GM21737 (cell line): Measurements from ENCODE around the gene ROM1.
A peak's percentile ranks its signal among the peaks of the same experiment; 100 is the strongest.
"Not testable (repeated sequence)": the region's sequence is repeated elsewhere in the genome, so short reads cannot be mapped to it uniquely, and the experiment has no call there.

Experiments
- ATAC-seq: cut with Tn5 transposase; IDR thresholded peaks from one replicate; pipeline ENCODE4 v1.9.1; 2021; ENCODE audit warnings: mild to moderate bottlenecking, moderate library complexity; ENCODE audit not compliant: unreplicated experiment

ROM1 gene

DNA sequence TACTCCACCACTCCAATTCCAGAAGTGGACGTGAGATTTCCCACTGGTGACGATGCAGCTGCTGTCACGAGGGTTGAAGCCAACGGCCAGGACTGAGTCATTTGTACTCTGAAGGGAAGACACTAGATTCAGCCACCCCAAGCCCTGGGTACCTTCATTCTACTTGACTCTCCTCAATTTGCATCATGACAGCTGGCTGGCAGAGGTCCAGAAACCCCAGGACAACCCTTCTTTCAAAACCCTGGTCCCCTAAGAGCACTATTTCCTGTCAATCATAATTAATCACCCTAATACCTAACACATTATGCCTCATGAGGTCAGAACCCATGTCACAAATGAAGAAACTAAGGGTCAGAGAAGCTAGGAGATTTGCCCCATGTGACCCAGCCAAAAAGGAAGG, 5.3 kb upstream of the ROM1 start:
- ATAC-seq: no peak

DNA sequence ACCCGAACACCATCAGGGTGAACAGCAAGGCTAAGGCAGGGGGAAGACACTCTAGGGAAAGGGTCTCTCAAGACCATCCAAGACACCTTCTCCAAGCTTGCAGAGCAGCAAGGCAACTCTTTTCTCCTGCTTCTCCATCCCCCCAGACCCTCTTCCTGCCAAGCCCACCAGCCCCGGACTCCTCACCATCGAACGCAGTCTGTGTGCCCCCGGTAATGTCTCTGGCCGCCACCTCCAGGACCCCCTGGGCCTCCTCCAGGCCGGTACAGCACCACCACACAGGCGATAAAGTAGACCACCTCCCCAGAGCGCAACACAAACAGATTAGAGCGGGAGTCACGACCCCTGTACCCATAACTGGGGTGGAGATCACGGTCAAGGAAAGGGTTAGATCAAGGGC, 4.3 kb upstream of the ROM1 start:
- no peak for ATAC-seq

DNA sequence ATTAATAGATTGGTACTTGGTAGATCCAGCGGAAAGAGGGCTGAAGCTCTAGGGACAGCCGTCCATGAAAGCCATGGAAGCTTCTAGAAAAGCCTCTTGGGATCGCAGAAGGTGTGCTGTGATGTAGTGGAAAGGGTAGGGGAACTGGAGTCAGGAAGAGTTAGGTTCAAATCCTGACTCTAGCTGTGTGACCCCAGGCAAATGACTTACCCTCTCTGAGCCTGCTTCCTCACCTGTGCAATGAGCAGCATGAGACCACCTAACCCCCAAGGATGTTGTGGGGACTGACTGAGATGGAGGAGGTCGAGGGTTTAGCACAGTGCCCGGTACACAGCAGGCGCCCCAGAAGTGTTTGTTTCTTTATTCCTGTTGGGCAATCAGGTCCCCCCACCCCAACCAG, 2.7 kb upstream of the ROM1 start:
- ATAC-seq: no peak

DNA sequence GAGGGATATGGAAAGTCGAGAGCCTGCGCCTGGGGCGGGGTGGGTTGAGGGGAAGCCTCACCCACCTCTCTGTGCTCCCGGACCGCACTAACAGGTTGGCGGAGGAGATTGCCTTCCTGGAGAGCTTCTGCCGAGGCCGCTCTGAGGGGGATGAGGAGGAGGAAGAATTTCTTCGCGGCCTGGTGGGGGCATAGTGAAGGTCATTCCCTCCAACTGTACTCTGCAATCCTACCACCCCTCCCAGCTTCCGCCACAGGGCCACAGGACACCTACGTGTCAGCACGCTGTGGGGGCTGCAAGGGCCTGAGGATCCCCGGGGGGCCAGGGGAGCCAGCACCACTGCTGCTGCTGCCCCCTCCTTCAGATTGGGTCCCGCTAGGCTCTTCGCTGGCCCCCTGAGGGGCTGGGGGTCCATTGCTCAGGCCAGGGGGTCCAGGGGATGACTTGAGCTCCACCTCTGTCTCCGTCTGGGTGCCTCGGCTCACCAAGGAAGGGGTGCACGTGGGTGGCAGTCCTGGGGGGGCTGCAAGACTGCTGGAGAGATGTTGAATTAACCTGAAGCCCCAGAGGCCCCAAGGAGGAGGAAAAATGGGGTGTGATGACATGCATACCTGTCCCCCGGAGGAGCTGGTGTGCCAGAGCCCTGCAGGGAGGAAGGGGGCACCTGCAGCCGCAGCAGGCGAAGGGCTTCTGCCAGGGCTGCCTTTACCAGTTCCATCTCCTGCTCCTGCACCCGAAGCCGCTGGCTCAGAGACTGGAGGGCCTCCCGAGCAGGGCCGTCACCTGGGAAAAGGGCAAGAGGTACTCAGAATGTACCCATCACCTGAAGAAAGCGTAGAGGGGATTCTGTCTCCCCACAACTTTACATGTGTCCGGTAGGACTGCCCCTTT, 2.0 kb upstream of the ROM1 start:
- no peak for ATAC-seq

DNA sequence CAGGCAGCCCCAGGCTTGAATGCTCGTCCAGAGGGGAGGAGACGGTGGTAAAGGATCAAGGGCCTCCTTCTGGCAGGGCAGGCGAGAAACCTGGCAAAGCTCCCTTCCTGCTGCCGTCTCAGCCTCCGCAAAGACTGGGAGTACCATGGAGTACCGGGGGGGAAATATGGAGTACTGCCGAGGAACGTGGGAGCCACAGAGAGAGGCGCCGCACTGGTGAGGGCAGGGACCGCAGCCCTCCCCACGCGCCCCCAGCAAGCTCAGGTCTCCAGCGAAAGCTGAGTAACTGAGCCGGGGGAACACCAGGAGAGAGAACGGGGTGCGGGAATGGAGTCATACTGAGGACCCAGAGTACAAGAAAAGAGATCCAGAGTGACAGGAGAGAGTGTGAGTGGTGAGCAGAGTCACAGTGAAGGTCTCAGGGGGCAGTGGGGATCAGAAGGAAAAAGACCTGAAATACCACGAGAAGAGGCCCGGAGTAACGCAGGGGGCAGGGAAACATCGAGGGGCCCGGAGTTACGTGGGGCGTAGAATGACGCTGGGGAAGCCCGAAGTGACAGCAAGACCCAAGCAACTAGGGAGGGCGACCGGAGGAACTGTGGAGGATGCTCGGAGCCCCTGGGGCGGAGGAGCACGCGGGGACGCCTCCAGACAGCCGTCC, 1.2 kb upstream of the ROM1 start:
- peak; percentile 18 for ATAC-seq

DNA sequence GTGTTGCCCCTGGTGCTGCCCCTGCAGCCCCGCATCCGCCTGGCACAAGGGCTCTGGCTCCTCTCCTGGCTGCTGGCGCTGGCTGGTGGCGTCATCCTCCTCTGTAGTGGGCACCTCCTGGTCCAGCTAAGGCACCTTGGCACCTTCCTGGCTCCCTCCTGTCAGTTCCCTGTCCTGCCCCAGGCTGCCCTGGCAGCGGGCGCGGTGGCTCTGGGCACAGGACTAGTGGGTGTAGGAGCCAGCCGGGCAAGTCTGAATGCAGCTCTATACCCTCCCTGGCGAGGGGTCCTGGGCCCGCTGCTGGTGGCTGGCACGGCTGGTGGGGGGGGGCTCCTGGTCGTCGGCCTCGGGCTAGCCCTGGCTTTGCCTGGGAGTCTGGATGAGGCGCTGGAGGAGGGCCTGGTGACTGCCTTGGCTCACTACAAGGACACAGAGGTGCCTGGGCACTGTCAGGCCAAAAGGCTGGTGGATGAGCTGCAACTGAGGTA, 278 bp downstream of the ROM1 start:
- ATAC-seq: no peak

DNA sequence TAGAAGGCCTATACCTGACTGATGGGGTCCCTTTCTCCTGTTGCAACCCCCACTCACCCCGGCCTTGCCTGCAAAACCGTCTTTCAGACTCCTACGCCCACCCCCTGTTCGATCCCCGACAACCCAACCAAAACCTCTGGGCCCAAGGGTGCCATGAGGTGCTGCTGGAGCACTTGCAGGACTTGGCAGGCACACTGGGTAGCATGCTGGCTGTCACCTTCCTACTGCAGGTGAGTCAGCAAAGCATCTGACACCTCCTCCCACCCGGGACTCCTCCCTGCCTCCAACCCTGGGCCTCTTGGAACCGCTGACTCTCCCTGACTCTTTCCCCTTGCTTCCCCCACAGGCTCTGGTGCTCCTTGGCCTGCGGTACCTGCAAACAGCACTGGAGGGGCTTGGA, 1.2 kb downstream of the ROM1 start:
- ATAC-seq: no peak

DNA sequence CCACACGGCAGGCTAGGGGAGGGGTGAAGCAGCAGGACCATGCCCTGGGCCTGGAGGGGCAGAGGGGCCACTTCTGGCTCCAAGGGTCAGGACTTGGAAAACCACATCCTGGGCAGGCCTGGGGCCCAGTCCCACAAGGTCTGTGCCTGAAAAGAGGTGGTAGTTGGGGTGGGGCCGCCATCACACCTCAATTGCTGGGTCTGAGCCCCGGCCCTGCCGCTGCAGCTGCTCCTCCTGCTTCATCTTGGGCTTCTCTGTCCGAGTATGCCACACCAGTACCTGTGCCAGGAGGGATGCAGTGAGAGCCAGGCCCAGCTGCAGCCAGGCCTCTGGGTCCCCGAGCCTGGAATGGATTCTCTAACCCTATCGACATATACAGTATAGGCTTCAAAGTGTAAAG, 2.5 kb downstream of the ROM1 start:
- no peak for ATAC-seq

DNA sequence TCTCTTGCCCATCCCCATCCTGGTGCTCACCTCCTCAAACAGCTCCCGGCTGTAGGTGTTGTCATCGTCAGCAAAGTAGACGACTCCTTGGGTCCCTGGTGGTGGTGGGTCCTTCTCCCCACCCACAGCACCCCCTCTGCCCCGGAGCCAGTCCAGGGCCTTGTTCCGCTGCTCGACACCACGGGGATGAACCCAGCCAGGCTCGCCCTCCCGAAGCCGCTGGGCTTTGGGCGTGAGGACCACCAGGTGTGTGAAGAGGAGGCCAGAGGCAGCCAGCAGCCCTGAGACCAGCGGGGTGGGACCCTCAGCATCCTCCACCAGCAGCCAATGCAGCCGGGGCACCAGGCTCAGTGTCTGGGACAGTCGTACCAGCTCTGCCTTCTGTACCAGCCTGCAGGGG, 3.9 kb downstream of the ROM1 start:
- ATAC-seq: not testable (repeated sequence)

DNA sequence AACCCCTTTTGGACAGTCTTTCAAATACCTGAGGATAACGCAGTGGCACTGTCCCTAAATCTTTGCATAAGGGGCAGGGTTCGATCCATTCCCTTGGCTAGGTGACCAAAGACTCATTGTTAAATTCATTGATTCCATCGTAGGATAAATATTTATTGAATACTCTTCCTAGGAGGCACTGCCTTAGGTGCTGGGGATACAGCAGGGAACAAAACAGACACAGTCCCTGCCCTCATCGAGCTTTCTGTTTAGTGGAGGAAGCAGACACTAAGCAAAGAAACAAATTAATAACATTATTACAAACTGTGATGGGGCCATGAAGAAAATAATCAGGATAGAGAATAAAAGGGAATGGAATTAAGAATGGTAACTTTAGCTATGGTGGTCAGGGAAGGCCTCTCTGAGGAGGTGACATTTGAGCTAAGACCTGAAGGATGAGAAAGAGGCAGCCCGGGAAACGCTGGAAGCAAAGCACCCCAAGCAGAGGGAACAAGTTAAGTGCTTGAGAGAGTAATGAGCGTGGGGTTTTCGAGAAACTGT, 8.0 kb downstream of the ROM1 start:
- ATAC-seq: no peak

DNA sequence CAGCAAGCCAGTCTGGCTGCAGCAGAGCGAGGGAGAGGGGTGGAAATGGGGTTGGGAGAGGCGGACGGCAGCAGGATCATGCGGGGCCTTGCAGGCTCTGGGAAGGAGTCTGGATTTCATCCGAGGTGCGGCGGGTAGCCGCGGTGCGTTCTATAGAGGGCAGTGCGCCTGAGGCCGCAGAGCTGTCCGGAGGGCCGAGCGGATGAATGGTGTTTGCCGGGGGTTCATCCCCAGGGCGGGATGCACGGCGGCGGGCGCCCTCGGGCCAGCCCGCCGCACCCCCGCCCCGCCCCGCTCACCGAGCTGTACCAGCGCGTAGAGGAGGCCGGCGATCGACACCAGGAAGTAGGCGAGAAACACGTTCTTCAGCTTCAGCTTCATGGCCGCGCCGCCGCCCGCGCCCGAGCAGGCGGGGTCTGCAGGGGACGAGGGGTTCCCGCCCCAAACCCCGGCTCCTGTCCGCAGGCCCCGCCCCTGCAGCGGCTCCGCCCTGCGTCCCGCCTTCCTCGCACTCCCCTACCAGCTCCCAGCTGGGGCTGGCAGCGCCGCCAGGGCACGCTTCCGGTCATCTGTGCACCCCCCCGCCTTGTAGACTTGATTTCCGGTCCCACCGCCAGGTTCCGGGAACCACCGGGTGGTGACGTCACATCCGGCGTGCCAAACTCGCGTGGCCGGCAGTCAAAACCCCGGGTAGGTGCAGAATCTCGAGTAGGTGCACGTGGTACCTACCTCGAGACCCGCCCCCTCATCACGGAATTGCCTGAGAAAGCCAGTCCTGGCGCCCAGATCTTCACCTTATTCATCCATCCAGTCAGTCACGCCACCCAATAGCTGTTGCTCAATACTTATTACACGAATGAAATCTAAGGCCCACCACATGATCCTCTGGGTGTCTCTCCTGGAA, 8.8 kb downstream of the ROM1 start, which contains the start of gene B3GAT3:
TSS of gene B3GAT3 (minus strand) at position 420 of the 904 bp plus-strand sequence. CDS start at position 381, 39 bp downstream.
- ATAC-seq: peak; percentile 91

DNA sequence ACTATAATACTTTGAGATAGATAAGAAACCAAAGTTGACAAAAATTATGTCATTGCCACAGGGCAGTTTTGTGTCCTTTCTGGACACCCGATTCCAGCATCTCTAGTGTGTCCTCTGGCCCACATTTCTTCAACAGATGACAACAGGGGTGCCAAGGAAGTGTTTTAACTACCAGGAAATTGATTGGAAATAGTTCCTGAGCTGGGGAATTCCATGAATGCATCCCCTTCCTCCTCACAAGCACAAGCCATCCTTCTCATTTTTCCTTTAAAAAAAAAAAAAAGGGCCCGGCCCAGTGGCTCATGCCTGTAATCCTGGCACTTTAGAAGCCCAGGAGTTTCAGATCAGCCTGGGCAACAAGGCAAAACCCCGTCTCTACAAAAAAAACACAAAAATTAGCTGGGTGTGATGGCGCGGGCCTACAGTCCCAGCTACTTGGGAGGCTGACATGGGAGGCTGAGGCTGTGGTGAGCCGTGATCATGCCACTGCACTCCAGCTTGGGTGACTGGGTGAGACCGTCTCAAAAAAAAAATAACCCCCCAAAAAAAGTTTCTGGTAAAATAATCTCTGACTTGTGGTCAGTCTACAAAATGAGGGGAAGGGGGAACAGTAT, 9.5 kb downstream of the ROM1 start:
- ATAC-seq: no peak

DNA sequence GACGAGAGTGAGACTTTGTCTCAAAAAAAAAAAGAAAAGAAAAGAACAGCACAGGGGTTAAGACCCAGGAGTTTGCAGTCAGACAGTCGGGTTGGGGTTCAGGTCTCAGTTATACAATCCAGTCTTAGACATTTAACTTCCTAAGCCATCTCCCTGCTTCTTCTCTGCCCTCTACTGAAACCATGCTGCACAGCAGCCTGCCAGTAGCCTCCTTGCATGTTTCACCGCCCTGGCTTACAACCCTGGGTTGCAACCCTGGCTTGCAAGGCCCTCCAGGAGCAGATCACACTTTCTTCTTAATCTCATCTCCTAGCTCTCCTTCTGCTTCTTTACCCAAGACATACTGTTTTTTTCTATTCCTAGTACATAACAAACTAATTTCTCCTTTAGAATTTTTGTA, 14.7 kb downstream of the ROM1 start:
- no peak for ATAC-seq

DNA sequence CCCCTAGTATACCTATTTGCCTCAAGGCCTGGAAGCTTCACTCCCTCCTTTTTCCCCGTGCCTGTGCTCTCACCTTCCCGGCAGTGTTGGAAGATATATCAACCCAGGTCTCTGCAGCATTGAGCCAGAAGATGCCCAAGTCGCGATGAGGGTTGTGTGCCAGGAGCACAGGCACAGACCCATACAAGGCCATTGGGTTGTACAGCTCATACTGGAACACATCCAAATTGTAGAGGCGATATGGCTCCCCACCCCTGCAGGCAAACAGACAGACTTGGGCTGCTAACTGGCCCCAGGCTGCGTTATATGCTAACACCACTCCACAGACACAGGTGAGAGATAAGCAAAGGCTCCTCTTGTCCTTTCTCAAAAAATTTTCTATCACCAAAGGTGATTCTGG, 19.4 kb downstream of the ROM1 start:
- no peak for ATAC-seq

DNA sequence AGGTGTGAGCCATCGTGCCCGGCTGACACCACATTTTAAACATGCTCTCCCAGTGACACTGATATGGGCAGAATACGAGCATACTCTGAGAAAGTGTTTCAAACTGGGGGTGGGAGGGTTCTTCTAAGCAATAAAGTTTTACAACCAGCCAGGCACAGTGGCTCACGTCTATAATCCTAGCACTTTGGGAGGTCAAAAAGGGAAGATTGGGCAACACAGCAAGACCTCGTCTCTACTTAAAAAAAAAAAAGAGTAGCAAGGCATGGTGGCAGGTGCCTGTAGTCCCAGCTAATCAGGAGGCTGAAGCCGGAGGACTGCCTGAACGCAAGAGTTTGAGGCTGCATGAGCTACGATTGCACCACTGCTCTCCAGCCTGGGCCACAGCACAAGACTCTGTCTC, 31.2 kb downstream of the ROM1 start:
- no peak for ATAC-seq

DNA sequence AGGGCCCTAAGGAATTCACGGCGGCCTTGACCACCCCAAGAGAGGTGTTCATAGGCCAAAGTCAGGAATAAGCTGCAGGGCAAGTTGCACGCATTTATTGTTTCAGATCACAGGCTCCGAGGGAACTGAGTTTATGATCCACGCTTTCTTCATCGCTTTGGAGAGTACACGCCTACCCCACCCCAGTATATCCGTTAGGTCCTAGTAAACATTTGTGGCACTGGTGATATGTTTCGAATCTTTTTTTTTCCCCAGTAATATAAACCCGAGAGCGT, 32.6 kb downstream of the ROM1 start:
- ATAC-seq: no peak

DNA sequence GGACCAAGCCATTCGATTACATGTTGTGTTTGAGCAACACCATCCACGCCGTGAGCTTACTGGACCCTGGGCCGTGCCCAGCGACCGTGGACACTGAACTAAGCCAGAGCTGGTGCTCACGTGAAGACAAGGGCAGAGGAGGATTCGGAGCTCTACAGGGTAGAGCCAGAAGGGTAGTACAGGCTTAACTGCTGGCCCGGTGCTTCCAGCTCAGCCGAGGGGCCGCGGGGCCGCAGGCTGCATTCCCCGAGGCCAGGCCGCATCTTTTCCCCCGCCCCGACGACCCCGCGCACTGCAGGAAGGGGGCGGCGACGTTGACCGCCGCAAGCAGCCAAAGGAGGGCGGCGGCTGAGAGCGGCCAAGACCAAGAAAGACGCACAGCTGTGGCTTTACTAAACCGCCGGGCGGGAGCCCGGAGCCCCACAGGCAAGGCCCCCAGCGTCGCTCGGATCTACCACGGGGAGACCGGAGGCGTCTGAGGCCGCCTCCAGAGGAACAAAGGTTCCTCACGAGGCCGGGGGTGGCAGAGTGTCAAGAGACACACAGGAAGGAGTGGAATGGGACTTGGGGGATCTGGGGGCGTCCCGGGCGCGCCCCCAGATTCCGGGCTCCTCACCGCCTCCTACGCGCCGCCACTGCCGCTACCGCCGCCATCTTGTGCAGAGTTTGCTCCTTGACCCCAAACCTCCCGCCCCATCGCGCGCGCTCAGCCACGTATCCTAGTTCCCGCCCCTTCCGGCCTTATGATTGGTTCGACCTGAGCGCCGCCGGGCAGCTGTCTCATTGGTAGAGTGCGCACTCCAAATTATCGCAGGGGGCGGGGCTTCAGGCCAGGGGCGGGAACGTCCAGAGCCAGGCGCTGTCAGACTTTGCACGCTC, 33.1 kb downstream of the ROM1 start, which contains the start of gene GANAB:
TSS of gene GANAB (minus strand) at position 668 of the 879 bp plus-strand sequence. CDS start at position 654, 14 bp downstream.
- peak; percentile 82 for ATAC-seq

DNA sequence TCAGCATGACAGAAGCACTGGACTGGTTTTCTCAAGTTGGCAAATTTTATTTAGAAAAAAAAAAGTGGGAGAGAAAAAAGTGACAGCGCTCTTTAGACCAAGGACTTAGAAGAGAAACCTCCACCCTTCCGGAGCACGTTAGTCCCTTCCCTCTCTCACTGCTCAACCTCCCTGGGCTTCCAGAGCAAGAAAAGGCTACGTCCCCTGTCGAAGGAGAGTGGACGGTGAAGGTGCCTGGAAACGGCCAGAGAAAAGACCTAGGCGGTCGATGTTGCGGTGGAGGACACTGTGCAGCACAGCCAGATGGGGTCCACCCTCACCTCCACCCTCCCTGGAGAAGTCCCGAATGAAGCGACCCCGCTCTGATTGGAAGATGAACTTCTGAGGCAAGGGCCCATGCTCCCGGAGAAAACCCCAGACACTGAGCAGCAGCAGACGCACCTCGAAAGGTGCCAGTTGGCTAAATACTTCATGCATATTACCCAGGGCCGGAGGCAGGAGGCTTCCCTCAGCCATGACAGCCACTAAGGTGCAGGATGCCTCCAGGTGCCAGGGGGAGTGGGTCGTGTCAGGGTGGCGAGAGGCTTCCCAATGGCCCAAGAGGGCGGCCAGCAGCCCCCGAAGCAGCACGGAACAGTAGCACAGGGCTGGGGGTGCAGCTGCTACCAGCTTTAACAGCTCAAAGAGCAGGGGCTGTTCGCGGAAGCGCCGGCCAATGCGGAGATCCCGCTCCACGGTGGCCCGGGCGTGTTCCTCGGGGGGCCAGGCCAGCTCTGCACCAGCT, 34.0 kb downstream of the ROM1 start:
- ATAC-seq: no peak

DNA sequence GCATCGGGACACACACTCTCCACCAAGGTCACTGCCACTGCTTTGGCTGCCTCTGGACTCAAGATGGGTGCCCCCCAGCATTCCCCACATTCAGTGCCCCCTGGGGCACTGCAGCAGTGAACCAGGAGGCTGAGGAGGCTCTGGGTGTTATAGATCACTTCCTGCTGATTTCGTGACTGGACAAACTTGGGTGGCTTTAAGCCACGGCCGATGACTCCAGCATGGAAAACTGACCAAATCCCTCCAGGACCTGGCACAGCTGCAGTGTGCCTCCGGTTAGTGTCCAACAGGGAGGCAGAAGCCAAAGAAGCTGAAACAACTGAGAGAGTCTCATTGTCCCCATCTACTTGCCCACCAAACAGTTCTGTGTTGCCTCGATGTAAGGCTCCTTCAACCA, 34.5 kb downstream of the ROM1 start:
- ATAC-seq: no peak
